ENCODE measurements around the gene PCDHA3.
"Not testable (repeated sequence)": the region's sequence is repeated elsewhere in the genome, so short reads cannot be mapped to it uniquely, and the experiment has no call there.

The PCDHA3 gene

DNA sequence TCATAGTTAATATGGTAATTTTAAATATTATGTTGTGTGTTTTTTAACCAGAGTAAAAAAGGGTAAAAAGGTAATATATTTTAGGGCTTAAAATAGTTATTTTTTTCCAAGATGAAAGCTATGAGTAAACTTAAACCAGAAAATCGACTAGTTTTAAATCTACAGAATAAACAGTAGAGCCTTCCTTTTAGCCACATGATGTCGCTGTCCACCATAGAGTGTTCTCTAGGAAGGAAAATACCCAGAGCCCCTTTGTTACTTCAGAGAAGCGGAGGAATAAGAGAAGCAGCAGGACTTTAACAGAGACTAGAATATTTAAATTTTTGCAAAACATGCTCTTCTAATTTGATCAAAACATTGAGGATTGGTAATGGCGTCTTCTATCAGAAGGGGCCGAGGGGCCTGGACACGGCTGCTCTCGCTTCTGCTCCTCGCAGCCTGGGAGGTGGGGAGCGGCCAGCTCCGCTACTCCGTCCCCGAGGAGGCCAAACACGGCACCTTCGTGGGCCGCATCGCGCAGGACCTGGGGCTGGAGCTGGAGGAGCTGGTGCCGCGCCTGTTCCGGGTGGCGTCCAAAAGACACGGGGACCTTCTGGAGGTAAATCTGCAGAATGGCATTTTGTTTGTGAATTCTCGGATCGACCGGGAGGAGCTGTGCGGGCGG is 6.1 kb upstream of the PCDHA3 start, which contains the start of gene PCDHA2:
Gene PCDHA2 (plus strand): TSS at position 258 of the 664 bp plus-strand sequence.
- TF ChIP-seq, protein P1, sequence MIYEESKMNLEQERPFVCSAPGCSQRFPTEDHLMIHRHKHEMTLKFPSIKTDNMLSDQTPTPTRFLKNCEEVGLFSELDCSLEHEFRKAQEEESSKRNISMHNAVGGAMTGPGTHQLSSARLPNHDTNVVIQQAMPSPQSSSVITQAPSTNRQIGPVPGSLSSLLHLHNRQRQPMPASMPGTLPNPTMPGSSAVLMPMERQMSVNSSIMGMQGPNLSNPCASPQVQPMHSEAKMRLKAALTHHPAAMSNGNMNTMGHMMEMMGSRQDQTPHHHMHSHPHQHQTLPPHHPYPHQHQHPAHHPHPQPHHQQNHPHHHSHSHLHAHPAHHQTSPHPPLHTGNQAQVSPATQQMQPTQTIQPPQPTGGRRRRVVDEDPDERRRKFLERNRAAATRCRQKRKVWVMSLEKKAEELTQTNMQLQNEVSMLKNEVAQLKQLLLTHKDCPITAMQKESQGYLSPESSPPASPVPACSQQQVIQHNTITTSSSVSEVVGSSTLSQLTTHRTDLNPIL (CRISPR knock-in tag; IDR thresholded peaks at IDR 0.05; ENCODE audit: low read depth): no peak
- TF ChIP-seq TCF4 (CRISPR knock-in tag; IDR thresholded peaks at IDR 0.05; ENCODE audit: borderline replicate concordance) (no peak), ARNTL (CRISPR knock-in tag; IDR thresholded peaks at IDR 0.05; ENCODE audit: borderline replicate concordance, low read depth) (no peak), ZC3H10 (CRISPR knock-in tag; IDR thresholded peaks at IDR 0.05) (no peak), ZNF565 (CRISPR knock-in tag; conservative IDR thresholded peaks at IDR 0.05; ENCODE audit: low read depth) (no peak), ZFP3 (CRISPR knock-in tag; IDR thresholded peaks at IDR 0.05) (no peak), RARB (CRISPR knock-in tag; IDR thresholded peaks at IDR 0.05) (no peak), PPARA (CRISPR knock-in tag; IDR thresholded peaks at IDR 0.05; ENCODE audit: borderline replicate concordance) (no peak)
- TF ChIP-seq, protein P2, sequence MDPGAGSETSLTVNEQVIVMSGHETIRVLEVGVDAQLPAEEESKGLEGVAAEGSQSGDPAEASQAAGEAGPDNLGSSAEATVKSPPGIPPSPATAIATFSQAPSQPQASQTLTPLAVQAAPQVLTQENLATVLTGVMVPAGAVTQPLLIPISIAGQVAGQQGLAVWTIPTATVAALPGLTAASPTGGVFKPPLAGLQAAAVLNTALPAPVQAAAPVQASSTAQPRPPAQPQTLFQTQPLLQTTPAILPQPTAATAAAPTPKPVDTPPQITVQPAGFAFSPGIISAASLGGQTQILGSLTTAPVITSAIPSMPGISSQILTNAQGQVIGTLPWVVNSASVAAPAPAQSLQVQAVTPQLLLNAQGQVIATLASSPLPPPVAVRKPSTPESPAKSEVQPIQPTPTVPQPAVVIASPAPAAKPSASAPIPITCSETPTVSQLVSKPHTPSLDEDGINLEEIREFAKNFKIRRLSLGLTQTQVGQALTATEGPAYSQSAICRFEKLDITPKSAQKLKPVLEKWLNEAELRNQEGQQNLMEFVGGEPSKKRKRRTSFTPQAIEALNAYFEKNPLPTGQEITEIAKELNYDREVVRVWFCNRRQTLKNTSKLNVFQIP (CRISPR knock-in tag; IDR thresholded peaks at IDR 0.05; ENCODE audit: borderline replicate concordance, low read depth): no peak

DNA sequence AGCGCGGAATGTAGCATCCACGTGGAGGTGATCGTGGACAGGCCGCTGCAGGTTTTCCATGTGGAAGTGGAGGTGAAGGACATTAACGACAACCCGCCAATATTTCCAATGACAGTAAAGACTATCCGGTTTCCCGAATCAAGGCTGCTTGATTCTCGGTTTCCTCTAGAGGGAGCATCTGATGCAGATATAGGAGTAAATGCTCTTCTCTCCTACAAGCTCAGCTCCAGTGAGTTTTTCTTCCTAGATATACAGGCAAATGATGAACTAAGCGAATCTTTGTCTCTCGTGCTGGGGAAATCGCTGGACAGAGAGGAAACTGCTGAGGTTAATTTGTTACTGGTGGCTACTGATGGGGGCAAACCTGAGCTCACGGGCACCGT is 5.6 kb upstream of the PCDHA3 start:
- TF ChIP-seq SNAI2 (CRISPR knock-in tag; IDR thresholded peaks at IDR 0.05) (no peak), ZFP3 (CRISPR knock-in tag; IDR thresholded peaks at IDR 0.05) (no peak), BACH2 (CRISPR knock-in tag; IDR thresholded peaks at IDR 0.05; ENCODE audit: borderline replicate concordance) (no peak)
- ATAC-seq: no peak

More for the DNA sequence above, 6.1 kb upstream of the PCDHA3 start, which contains the start of gene PCDHA2:
- no peak for ATAC-seq

DNA sequence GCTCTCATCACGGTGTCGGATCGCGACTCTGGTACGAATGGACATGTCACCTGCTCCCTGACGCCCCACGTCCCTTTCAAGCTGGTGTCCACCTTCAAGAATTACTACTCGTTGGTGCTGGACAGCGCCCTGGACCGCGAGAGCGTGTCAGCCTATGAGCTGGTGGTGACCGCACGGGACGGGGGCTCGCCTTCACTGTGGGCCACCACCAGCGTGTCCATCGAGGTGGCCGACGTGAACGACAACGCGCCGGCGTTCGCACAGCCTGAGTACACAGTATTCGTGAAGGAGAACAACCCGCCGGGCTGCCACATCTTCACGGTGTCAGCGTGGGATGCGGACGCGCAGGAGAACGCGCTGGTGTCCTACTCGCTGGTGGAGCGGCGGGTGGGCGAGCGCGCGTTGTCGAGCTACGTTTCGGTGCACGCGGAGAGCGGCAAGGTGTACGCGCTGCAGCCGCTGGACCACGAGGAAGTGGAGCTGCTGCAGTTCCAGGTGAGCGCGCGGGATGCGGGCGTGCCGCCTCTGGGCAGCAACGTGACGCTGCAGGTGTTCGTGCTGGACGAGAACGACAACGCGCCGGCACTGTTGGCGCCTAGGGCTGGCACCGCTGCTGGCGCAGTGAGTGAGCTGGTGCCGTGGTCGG is 4.7 kb upstream of the PCDHA3 start:
- not testable (repeated sequence) for ATAC-seq

DNA sequence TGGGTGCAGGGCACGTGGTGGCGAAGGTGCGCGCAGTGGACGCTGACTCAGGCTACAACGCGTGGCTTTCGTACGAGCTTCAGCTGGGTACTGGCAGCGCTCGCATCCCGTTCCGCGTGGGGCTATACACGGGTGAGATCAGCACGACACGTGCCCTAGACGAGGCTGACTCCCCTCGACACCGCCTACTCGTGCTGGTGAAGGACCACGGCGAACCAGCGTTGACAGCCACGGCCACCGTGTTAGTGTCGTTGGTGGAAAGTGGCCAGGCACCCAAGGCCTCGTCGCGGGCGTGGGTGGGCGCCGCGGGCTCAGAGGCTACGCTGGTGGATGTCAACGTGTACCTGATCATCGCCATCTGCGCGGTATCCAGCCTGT is 4.2 kb upstream of the PCDHA3 start:
- ATAC-seq: no peak
- TF ChIP-seq ZFP3 (CRISPR knock-in tag; IDR thresholded peaks at IDR 0.05): no peak
- no peak for TF ChIP-seq PPARA (CRISPR knock-in tag; IDR thresholded peaks at IDR 0.05; ENCODE audit: borderline replicate concordance)
- TF ChIP-seq ZC3H10 (CRISPR knock-in tag; IDR thresholded peaks at IDR 0.05): no peak
- TF ChIP-seq TCF4 (CRISPR knock-in tag; IDR thresholded peaks at IDR 0.05; ENCODE audit: borderline replicate concordance): no peak
- TF ChIP-seq ZFP30 (CRISPR knock-in tag; IDR thresholded peaks at IDR 0.05): no peak
- no peak for TF ChIP-seq OSR1 (CRISPR knock-in tag; IDR thresholded peaks at IDR 0.05)
- TF ChIP-seq, protein P3, sequence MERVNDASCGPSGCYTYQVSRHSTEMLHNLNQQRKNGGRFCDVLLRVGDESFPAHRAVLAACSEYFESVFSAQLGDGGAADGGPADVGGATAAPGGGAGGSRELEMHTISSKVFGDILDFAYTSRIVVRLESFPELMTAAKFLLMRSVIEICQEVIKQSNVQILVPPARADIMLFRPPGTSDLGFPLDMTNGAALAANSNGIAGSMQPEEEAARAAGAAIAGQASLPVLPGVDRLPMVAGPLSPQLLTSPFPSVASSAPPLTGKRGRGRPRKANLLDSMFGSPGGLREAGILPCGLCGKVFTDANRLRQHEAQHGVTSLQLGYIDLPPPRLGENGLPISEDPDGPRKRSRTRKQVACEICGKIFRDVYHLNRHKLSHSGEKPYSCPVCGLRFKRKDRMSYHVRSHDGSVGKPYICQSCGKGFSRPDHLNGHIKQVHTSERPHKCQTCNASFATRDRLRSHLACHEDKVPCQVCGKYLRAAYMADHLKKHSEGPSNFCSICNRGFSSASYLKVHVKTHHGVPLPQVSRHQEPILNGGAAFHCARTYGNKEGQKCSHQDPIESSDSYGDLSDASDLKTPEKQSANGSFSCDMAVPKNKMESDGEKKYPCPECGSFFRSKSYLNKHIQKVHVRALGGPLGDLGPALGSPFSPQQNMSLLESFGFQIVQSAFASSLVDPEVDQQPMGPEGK (CRISPR knock-in tag; IDR thresholded peaks at IDR 0.05; ENCODE audit: borderline replicate concordance): no peak
- no peak for TF ChIP-seq ZNF565 (CRISPR knock-in tag; conservative IDR thresholded peaks at IDR 0.05; ENCODE audit: low read depth)
- no peak for TF ChIP-seq ZNF70 (CRISPR knock-in tag; IDR thresholded peaks at IDR 0.05)
- TF ChIP-seq, protein P4, sequence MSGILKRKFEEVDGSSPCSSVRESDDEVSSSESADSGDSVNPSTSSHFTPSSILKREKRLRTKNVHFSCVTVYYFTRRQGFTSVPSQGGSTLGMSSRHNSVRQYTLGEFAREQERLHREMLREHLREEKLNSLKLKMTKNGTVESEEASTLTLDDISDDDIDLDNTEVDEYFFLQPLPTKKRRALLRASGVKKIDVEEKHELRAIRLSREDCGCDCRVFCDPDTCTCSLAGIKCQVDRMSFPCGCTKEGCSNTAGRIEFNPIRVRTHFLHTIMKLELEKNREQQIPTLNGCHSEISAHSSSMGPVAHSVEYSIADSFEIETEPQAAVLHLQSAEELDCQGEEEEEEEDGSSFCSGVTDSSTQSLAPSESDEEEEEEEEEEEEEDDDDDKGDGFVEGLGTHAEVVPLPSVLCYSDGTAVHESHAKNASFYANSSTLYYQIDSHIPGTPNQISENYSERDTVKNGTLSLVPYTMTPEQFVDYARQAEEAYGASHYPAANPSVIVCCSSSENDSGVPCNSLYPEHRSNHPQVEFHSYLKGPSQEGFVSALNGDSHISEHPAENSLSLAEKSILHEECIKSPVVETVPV (CRISPR knock-in tag; IDR thresholded peaks at IDR 0.05): no peak

DNA sequence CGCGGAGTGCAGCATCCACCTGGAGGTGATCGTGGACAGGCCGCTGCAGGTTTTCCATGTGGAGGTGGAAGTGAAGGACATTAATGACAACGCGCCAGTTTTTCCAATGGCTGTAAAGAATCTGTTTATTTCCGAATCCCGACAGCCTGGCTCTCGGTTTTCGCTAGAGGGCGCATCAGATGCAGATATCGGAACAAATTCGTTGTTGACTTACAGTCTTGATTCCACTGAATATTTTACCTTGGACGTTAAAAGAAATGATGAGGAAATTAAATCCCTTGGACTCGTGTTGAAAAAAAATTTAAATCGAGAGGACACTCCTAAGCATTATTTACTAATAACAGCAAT is 611 bp downstream of the PCDHA3 start:
- ATAC-seq: no peak
- no peak for TF ChIP-seq CSDC2 (CRISPR knock-in tag; IDR thresholded peaks at IDR 0.05)
- TF ChIP-seq TCF4 (CRISPR knock-in tag; IDR thresholded peaks at IDR 0.05; ENCODE audit: borderline replicate concordance): no peak
- TF ChIP-seq ISL1 (CRISPR knock-in tag; IDR thresholded peaks at IDR 0.05): no peak
- no peak for TF ChIP-seq GLIS3 (CRISPR knock-in tag; IDR thresholded peaks at IDR 0.05)
- no peak for TF ChIP-seq ARNTL (CRISPR knock-in tag; IDR thresholded peaks at IDR 0.05; ENCODE audit: borderline replicate concordance, low read depth)
- TF ChIP-seq, protein P1 (CRISPR knock-in tag; IDR thresholded peaks at IDR 0.05; ENCODE audit: low read depth): no peak
- no peak for TF ChIP-seq ZC3H10 (CRISPR knock-in tag; IDR thresholded peaks at IDR 0.05)
- TF ChIP-seq RARB (CRISPR knock-in tag; IDR thresholded peaks at IDR 0.05): no peak
- no peak for TF ChIP-seq ZFP30 (CRISPR knock-in tag; IDR thresholded peaks at IDR 0.05)
- TF ChIP-seq, protein P4 (CRISPR knock-in tag; IDR thresholded peaks at IDR 0.05): no peak
- TF ChIP-seq ZFP3 (CRISPR knock-in tag; IDR thresholded peaks at IDR 0.05): no peak
- no peak for TF ChIP-seq BACH2 (CRISPR knock-in tag; IDR thresholded peaks at IDR 0.05; ENCODE audit: borderline replicate concordance)
- TF ChIP-seq, protein P3 (CRISPR knock-in tag; IDR thresholded peaks at IDR 0.05; ENCODE audit: borderline replicate concordance): no peak
- TF ChIP-seq ZNF8 (CRISPR knock-in tag; IDR thresholded peaks at IDR 0.05): no peak
- no peak for TF ChIP-seq SNAI2 (CRISPR knock-in tag; IDR thresholded peaks at IDR 0.05)
